ENCODE measurements around the gene RNF125. TPM values are rescaled to one million over a fixed set of nuclear protein-coding genes. Genes with fewer than 3 reads are reported as not detected.

The RNF125 gene
- total and polyA plus RNA-seq, 4 donors, result 1.6 to 5.7 (median 3.6) TPM

- no peaks in the 10 kb centered on the region for H3K27me3 ChIP-seq (ENCODE audit: control insufficient read depth in 4 of 4, insufficient read depth in 4 of 4, low read length in 3 of 4)
- peak within 1 kb of the TSS; percentile 50 to 98 for H3K9ac ChIP-seq (ENCODE audit: low read depth in 1 of 2, low read length in 2 of 2)
- H3K27ac ChIP-seq (ENCODE audit: low read depth in 1 of 2, low read length in 2 of 2), result peak within 1 kb of the TSS; percentile 98 to 100
- DNase-seq (ENCODE audit: low spot score), result peak; percentile 86
- H3K4me3 ChIP-seq (ENCODE audit: low read depth in 1 of 3, low read length in 3 of 3), result peak within 1 kb of the TSS; percentile 76 to 96 (median 89)
- WGBS, result under 1% methylated on average over 75 of the region's 75 CpGs
- TF ChIP-seq MAX (IDR thresholded peaks at IDR 0.05) (peak; percentile 57), ATF3 (IDR thresholded peaks at IDR 0.05) (no peak), JUND (IDR thresholded peaks at IDR 0.05) (no peak), TAF1 (conservative IDR thresholded peaks at IDR 0.05) (peak; percentile 21), YY1 (IDR thresholded peaks at IDR 0.05) (peak; percentile 71), SP1 (IDR thresholded peaks at IDR 0.05) (peak; percentile 31), GABPA (IDR thresholded peaks at IDR 0.05 in 1 of 2, conservative IDR thresholded peaks at IDR 0.05 in 1 of 2) (peak in 1 of 2 donors; percentile 8)
- TF ChIP-seq, protein P1, sequence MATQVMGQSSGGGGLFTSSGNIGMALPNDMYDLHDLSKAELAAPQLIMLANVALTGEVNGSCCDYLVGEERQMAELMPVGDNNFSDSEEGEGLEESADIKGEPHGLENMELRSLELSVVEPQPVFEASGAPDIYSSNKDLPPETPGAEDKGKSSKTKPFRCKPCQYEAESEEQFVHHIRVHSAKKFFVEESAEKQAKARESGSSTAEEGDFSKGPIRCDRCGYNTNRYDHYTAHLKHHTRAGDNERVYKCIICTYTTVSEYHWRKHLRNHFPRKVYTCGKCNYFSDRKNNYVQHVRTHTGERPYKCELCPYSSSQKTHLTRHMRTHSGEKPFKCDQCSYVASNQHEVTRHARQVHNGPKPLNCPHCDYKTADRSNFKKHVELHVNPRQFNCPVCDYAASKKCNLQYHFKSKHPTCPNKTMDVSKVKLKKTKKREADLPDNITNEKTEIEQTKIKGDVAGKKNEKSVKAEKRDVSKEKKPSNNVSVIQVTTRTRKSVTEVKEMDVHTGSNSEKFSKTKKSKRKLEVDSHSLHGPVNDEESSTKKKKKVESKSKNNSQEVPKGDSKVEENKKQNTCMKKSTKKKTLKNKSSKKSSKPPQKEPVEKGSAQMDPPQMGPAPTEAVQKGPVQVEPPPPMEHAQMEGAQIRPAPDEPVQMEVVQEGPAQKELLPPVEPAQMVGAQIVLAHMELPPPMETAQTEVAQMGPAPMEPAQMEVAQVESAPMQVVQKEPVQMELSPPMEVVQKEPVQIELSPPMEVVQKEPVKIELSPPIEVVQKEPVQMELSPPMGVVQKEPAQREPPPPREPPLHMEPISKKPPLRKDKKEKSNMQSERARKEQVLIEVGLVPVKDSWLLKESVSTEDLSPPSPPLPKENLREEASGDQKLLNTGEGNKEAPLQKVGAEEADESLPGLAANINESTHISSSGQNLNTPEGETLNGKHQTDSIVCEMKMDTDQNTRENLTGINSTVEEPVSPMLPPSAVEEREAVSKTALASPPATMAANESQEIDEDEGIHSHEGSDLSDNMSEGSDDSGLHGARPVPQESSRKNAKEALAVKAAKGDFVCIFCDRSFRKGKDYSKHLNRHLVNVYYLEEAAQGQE (IDR thresholded peaks at IDR 0.05), result peak; percentile 40
- TF ChIP-seq, protein P2, sequence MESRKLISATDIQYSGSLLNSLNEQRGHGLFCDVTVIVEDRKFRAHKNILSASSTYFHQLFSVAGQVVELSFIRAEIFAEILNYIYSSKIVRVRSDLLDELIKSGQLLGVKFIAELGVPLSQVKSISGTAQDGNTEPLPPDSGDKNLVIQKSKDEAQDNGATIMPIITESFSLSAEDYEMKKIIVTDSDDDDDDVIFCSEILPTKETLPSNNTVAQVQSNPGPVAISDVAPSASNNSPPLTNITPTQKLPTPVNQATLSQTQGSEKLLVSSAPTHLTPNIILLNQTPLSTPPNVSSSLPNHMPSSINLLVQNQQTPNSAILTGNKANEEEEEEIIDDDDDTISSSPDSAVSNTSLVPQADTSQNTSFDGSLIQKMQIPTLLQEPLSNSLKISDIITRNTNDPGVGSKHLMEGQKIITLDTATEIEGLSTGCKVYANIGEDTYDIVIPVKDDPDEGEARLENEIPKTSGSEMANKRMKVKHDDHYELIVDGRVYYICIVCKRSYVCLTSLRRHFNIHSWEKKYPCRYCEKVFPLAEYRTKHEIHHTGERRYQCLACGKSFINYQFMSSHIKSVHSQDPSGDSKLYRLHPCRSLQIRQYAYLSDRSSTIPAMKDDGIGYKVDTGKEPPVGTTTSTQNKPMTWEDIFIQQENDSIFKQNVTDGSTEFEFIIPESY (IDR thresholded peaks at IDR 0.05), result no peak
- peaks cover 0 to 4% (median 0%) of the 10 kb centered on the region in 4 donors for H3K36me3 ChIP-seq (ENCODE audit: control insufficient read depth in 4 of 4, insufficient read depth in 3 of 4, low read depth in 1 of 4, low read length in 3 of 4)
- peaks cover 7 to 42% (median 32%) of the 10 kb centered on the region in 4 donors for H3K4me1 ChIP-seq (ENCODE audit: control insufficient read depth in 4 of 4, insufficient read depth in 4 of 4, low read length in 3 of 4)
- H3K9me3 ChIP-seq (ENCODE audit: control insufficient read depth in 4 of 4, low read length in 3 of 4), result no peaks in the 10 kb centered on the region
Observed at GRCh38 chr18:32091724-32092421, 73.2 kb downstream of the RNF125 start, which contains the start of gene RNF138. Gene RNF138, plus strand, starts transcription at chr18:32091874. Its CDS starts 903 bp downstream, at chr18:32092777.

DNA sequence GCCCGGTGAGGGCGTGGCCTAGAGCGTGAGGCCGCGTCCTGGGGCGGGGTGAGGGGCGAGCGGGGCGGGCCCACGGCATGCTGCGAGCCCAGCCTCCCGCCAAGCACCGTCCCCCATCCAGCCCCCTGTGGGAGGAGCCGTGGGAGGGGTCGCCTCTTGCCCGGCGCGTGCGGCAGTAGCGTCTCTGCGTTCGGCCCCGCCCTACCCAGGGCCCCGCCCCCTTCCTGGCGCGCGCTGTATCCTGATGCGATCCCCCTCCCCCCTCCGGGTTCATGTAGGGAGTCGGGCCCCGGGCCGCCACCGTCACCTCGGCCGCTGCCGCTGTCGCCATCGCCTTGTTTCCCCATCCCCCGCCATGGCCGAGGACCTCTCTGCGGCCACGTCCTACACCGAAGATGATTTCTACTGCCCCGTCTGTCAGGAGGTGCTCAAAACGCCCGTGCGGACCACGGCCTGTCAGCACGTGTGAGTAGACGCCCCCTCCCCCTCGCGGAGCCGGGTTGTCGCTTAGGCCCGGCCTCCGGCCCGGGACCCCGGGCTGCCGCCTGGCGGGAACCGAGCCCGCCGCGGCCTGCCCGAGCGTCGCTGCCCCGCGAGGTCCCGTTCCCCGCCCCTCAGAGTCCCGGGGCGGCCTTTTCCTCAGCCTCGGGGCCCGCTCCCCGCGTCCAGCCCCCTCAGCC lies 73.9 kb downstream of the RNF125 start:
- H3K4me1 ChIP-seq (ENCODE audit: control insufficient read depth in 4 of 4, insufficient read depth in 4 of 4, low read length in 3 of 4), result peaks cover 7 to 45% (median 34%) of the 10 kb centered on the region in 4 donors
- H3K9me3 ChIP-seq (ENCODE audit: control insufficient read depth in 4 of 4, low read length in 3 of 4), result no peaks in the 10 kb centered on the region
- H3K27ac ChIP-seq (ENCODE audit: low read depth in 1 of 2, low read length in 2 of 2), result peak overlapping the region; percentile 98 to 100
- H3K4me3 ChIP-seq (ENCODE audit: low read depth in 1 of 3, low read length in 3 of 3), result peak overlapping the region; percentile 76 to 96 (median 89)
- WGBS, result under 1% methylated on average over 77 of the region's 77 CpGs
- TF ChIP-seq SP1 (IDR thresholded peaks at IDR 0.05), result peak; percentile 56
- peak in 1 of 2 donors; percentile 14 for TF ChIP-seq EGR1 (IDR thresholded peaks at IDR 0.05; ENCODE audit: low read depth in 2 of 2)
- TF ChIP-seq FOXA2 (IDR thresholded peaks at IDR 0.05), result no peak
- peak; percentile 44 to 66 for TF ChIP-seq RXRA (IDR thresholded peaks at IDR 0.05)
- no peak for TF ChIP-seq GABPA (IDR thresholded peaks at IDR 0.05 in 1 of 2, conservative IDR thresholded peaks at IDR 0.05 in 1 of 2)
- TF ChIP-seq RAD21 (IDR thresholded peaks at IDR 0.05), result no peak
- H3K27me3 ChIP-seq (ENCODE audit: control insufficient read depth in 4 of 4, insufficient read depth in 4 of 4, low read length in 3 of 4), result no peaks in the 10 kb centered on the region
- DNase-seq (ENCODE audit: low spot score), result peak; percentile 99
- H3K9ac ChIP-seq (ENCODE audit: low read depth in 1 of 2, low read length in 2 of 2), result peak overlapping the region; percentile 50 to 65
- peaks cover 0 to 4% (median 0%) of the 10 kb centered on the region in 4 donors for H3K36me3 ChIP-seq (ENCODE audit: control insufficient read depth in 4 of 4, insufficient read depth in 3 of 4, low read depth in 1 of 4, low read length in 3 of 4)
